ENCODE measurements around the gene CPTP. TPM values are rescaled to one million over a fixed set of nuclear protein-coding genes. Genes with fewer than 3 reads are reported as not detected.

Gene CPTP
- total and polyA plus RNA-seq, 2 of the 13 experiments (the other 11 are each of a cell fraction or from before 2014, with no cell fraction given) = 5.5 to 9.3 TPM

DNA sequence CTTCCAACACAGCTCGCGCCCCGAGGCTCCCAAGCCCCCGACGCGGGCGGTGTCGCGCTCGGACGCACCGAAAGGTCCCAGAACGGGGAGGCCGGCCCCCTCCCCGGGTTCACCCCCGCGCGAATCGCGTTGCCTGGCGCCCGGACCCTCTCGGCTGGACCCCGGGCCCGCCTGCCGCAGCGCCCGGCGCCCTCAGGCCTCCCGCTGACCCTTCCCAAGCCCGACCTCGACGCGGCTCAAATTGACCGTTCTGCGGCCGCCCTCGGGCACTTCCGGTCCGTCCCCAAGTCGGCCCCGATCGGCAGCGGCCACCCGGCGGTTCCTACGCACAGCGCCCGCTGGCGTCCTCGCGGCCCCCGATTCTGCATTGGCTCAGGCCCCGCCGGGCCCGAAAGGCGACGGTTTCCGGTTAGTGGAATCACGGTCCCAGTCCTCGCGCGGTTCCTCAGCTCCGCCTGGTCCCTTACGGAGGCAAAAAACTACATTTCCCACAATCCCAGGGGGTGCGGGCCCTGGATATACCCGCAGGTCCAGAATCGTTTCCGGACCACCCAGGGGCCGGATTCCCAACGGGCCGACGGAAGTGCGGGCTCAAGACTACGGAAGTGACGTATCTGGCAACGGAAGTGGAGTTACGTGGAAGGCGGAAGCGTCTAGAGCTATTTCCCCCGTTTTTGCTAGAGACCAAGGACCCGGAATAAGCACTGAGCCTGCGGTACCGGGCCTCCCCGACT, 50.5 kb downstream of the CPTP start, which contains the start of gene AURKAIP1:
AURKAIP1 (minus strand) TSS at position 279 of the 734 bp plus-strand sequence. CDS start 451 bp downstream, outside the sequence.
- in situ Hi-C loops (cut with HindIII; ENCODE audit: extremely low pct_ligation_motif_present, low pct_unique_long_range_greater_than_20kb) = no loop called here
- H3K9me3 ChIP-seq (ENCODE audit: low read length) = no peaks in the 10 kb centered on the region
- no TSS peak for BruUV-seq (replicated peaks)
- H3K36me3 ChIP-seq (replicated peaks in 1 of 2; ENCODE audit: control insufficient read depth in 1 of 2, insufficient read depth in 2 of 2, low read length in 2 of 2) = peaks cover 0 to 3% of the 10 kb centered on the region in 2 experiments; a peak in 1 of 5 replicates
- H3K9ac ChIP-seq (ENCODE audit: insufficient read depth, low read depth, low read length) = peak within 1 kb of the TSS; percentile 98
- peak within 1 kb of the TSS; percentile 100 for H3K4me2 ChIP-seq (ENCODE audit: low read depth, low read length)
- WGBS (ENCODE audit: low lambda C conversion rate) = 2% methylated on average over 8 of the region's 85 CpGs
- CTCF ChIA-PET (ENCODE audit: low intra/inter-chr PET ratio, low total read pairs) = no interaction called here
- H3K4me3 ChIP-seq (replicated peaks in 1 of 3; ENCODE audit: insufficient read depth in 1 of 3, low read depth in 2 of 3, low read length in 3 of 3) = peak within 1 kb of the TSS; percentile 75 to 99 (median 90)
- peak; percentile 99 for FAIRE-seq
- intact Hi-C loops (cut with micrococcal nuclease; ENCODE audit: unreplicated experiment) = no loop called here
- H3K27me3 ChIP-seq (ENCODE audit: control insufficient read depth in 1 of 2, insufficient read depth in 2 of 2, low read length in 2 of 2) = no peaks in the 10 kb centered on the region; a peak in 1 of 5 replicates
- POLR2A ChIA-PET = interaction anchor here (0.5 to 3.2 kb wide), 31 partner anchors 9 to 766 kb away, joined by 3 to 35 read pairs (median 5); partner anchors contain the start of genes ANKRD65, CCNL2, DVL1 and MRPL20
- peak; percentile 90 for ATAC-seq
- peaks cover 19% of the 10 kb centered on the region for H3K79me2 ChIP-seq (ENCODE audit: insufficient read depth, low read length)
- peaks cover 37% of the 10 kb centered on the region for H3K4me1 ChIP-seq (ENCODE audit: insufficient read depth, low read length)
- H4K20me1 ChIP-seq (ENCODE audit: insufficient read depth, low read length) = no peaks in the 10 kb centered on the region
- peak within 1 kb of the TSS; percentile 79 for H3K27ac ChIP-seq (ENCODE audit: extremely low read length, insufficient read depth, low read length)
- H2AFZ ChIP-seq (ENCODE audit: low read length) = no peak within 1 kb of the TSS
- DNase-seq (ENCODE audit: low spot score) = peak; percentile 99
- TF ChIP-seq GTF3A (CRISPR knock-in tag; conservative IDR thresholded peaks at IDR 0.05) (peak; percentile 78; the same call in 1 of the 2 replicates), CCAR2 (optimal IDR thresholded peaks at IDR 0.05; ENCODE audit: low read depth, low read length) (peak; percentile 90), PAWR (CRISPR knock-in tag; IDR thresholded peaks at IDR 0.05; ENCODE audit: borderline replicate concordance) (peak; percentile 81; the same call in 1 of the 2 replicates), SNAPC4 (CRISPR knock-in tag; IDR thresholded peaks at IDR 0.05) (no peak), ZNF780A (CRISPR knock-in tag; IDR thresholded peaks at IDR 0.05) (no peak), SETDB1 (CRISPR knock-in tag; IDR thresholded peaks at IDR 0.05; ENCODE audit: borderline replicate concordance) (no peak), MEIS2 (CRISPR knock-in tag; IDR thresholded peaks at IDR 0.05) (no peak; the same call in 1 of the 2 replicates), GFI1 (CRISPR knock-in tag; IDR thresholded peaks at IDR 0.05; ENCODE audit: borderline replicate concordance) (no peak; the same call in 1 of the 2 replicates), ZNF556 (CRISPR knock-in tag; IDR thresholded peaks at IDR 0.05; ENCODE audit: borderline replicate concordance) (peak; percentile 100), CREB3 (CRISPR knock-in tag; IDR thresholded peaks at IDR 0.05) (no peak), SIN3B (IDR thresholded peaks at IDR 0.05; ENCODE audit: low read length) (peak; percentile 90), ZC3H13 (CRISPR knock-in tag; IDR thresholded peaks at IDR 0.05) (peak; percentile 91; the same call in 1 of the 2 replicates), GMEB1 (CRISPR knock-in tag; IDR thresholded peaks at IDR 0.05; ENCODE audit: borderline replicate concordance) (peak; percentile 91), MEIS1 (CRISPR knock-in tag; IDR thresholded peaks at IDR 0.05; ENCODE audit: borderline replicate concordance) (0 out of 2 replicates have a peak, but pooled peaks have one; percentile 62), SIX4 (CRISPR knock-in tag; IDR thresholded peaks at IDR 0.05) (peak; percentile 68)
